Measurements from ENCODE around the gene ZBTB18.

The ZBTB18 gene

GRCh38 chr1:244006381-244006901, 44.6 kb upstream of the ZBTB18 start:
- Histone ChIP-seq H3K27me3 (ENCODE audit: insufficient read depth, low read length) (no peaks in the 10 kb centered on the region), H3K4me2 (ENCODE audit: low read length) (no peak overlapping the region)

DNA sequence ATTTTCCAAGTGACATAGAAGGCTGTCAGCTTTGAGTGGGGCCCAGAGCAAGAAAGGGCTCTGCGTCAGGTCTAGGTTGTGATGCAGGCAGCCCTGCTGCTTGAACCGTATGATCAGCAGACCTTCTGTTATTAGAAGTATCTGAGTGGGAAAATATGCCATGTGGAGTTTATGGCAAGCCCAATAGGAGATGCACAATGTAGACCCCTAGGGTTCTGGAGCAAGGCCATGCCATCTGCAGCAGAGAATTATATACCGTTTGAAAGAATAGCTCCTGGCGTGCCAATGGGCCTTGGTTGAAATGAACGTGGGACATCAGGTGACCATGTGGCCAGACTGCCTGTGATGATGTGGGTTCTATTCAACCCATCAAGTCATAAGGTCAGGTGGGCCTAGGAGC, 44.1 kb upstream of the ZBTB18 start:
- H3K9ac ChIP-seq (ENCODE audit: low read length), result no peak overlapping the region
- H3K4me2 ChIP-seq (ENCODE audit: low read length), result no peak overlapping the region
- H3K36me3 ChIP-seq (ENCODE audit: insufficient read depth, low read length), result no peaks in the 10 kb centered on the region
- no peak for TF ChIP-seq CTCF (IDR thresholded peaks at IDR 0.05; ENCODE audit: low read length)
- no peak for TF ChIP-seq EZH2 (IDR thresholded peaks at IDR 0.05; ENCODE audit: borderline replicate concordance, low read length)
- H3K27ac ChIP-seq (ENCODE audit: low read depth, low read length, poor library complexity, severe bottlenecking), result no peak overlapping the region
- H3K27me3 ChIP-seq (ENCODE audit: insufficient read depth, low read length), result no peaks in the 10 kb centered on the region
- H2AFZ ChIP-seq (ENCODE audit: low read length), result no peak overlapping the region
- H3F3A ChIP-seq (ENCODE audit: insufficient read depth, low read length), result no peaks in the 10 kb centered on the region
- no peak overlapping the region for H3K4me3 ChIP-seq (ENCODE audit: low read depth, low read length, poor library complexity, severe bottlenecking)
- no peaks in the 10 kb centered on the region for H4K20me1 ChIP-seq (ENCODE audit: insufficient read depth, low read length)
- no peaks in the 10 kb centered on the region for H3K9me3 ChIP-seq (ENCODE audit: low read length)
- no peaks in the 10 kb centered on the region for H3K4me1 ChIP-seq (ENCODE audit: insufficient read depth, low read length, severe bottlenecking)
- H3K79me2 ChIP-seq (ENCODE audit: insufficient read depth, low read length), result no peaks in the 10 kb centered on the region
- no peaks in the 10 kb centered on the region for H3K9me2 ChIP-seq (ENCODE audit: low read depth, low read length)

More at GRCh38 chr1:244006381-244006901, 44.6 kb upstream of the ZBTB18 start:
- Histone ChIP-seq H3K27ac (ENCODE audit: low read depth, low read length, poor library complexity, severe bottlenecking) (no peak overlapping the region), H3K9ac (ENCODE audit: low read length) (no peak overlapping the region), H4K20me1 (ENCODE audit: insufficient read depth, low read length) (no peaks in the 10 kb centered on the region), H3K4me3 (ENCODE audit: low read depth, low read length, poor library complexity, severe bottlenecking) (no peak overlapping the region), H3K4me1 (ENCODE audit: insufficient read depth, low read length, severe bottlenecking) (no peaks in the 10 kb centered on the region), H3K79me2 (ENCODE audit: insufficient read depth, low read length) (no peaks in the 10 kb centered on the region), H3K9me2 (ENCODE audit: low read depth, low read length) (no peaks in the 10 kb centered on the region), H2AFZ (ENCODE audit: low read length) (no peak overlapping the region), H3K9me3 (ENCODE audit: low read length) (no peaks in the 10 kb centered on the region), H3F3A (ENCODE audit: insufficient read depth, low read length) (no peaks in the 10 kb centered on the region), H3K36me3 (ENCODE audit: insufficient read depth, low read length) (no peaks in the 10 kb centered on the region)
- TF ChIP-seq CTCF (IDR thresholded peaks at IDR 0.05; ENCODE audit: low read length) (no peak), EZH2 (IDR thresholded peaks at IDR 0.05; ENCODE audit: borderline replicate concordance, low read length) (no peak)

GRCh38 chr1:244010191-244010590, 40.9 kb upstream of the ZBTB18 start:
- no peak overlapping the region for H3K9ac ChIP-seq (ENCODE audit: low read length)
- no peaks in the 10 kb centered on the region for H3K9me3 ChIP-seq (ENCODE audit: low read length)
- no peak overlapping the region for H2AFZ ChIP-seq (ENCODE audit: low read length)
- no peaks in the 10 kb centered on the region for H3K27me3 ChIP-seq (ENCODE audit: insufficient read depth, low read length)
- H3K4me1 ChIP-seq (ENCODE audit: insufficient read depth, low read length, severe bottlenecking), result no peaks in the 10 kb centered on the region
- H3K4me3 ChIP-seq (ENCODE audit: low read depth, low read length, poor library complexity, severe bottlenecking), result no peak overlapping the region
- H4K20me1 ChIP-seq (ENCODE audit: insufficient read depth, low read length), result no peaks in the 10 kb centered on the region
- H3K4me2 ChIP-seq (ENCODE audit: low read length), result no peak overlapping the region
- no peak for TF ChIP-seq EZH2 (IDR thresholded peaks at IDR 0.05; ENCODE audit: borderline replicate concordance, low read length)
- no peak for TF ChIP-seq CTCF (IDR thresholded peaks at IDR 0.05; ENCODE audit: low read length)
- H3K9me2 ChIP-seq (ENCODE audit: low read depth, low read length), result no peaks in the 10 kb centered on the region
- H3K36me3 ChIP-seq (ENCODE audit: insufficient read depth, low read length), result no peaks in the 10 kb centered on the region
- H3K27ac ChIP-seq (ENCODE audit: low read depth, low read length, poor library complexity, severe bottlenecking), result no peak overlapping the region
- H3K79me2 ChIP-seq (ENCODE audit: insufficient read depth, low read length), result no peaks in the 10 kb centered on the region
- H3F3A ChIP-seq (ENCODE audit: insufficient read depth, low read length), result no peaks in the 10 kb centered on the region

Measured in OCI-LY1 (cell line).